ENCODE measurements around the gene TMPRSS11B.
"Not testable (repeated sequence)": the region's sequence is repeated elsewhere in the genome, so short reads cannot be mapped to it uniquely, and the experiment has no call there.

The TMPRSS11B gene, protein sequence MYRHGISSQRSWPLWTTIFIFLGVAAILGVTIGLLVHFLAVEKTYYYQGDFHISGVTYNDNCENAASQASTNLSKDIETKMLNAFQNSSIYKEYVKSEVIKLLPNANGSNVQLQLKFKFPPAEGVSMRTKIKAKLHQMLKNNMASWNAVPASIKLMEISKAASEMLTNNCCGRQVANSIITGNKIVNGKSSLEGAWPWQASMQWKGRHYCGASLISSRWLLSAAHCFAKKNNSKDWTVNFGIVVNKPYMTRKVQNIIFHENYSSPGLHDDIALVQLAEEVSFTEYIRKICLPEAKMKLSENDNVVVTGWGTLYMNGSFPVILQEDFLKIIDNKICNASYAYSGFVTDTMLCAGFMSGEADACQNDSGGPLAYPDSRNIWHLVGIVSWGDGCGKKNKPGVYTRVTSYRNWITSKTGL

DNA sequence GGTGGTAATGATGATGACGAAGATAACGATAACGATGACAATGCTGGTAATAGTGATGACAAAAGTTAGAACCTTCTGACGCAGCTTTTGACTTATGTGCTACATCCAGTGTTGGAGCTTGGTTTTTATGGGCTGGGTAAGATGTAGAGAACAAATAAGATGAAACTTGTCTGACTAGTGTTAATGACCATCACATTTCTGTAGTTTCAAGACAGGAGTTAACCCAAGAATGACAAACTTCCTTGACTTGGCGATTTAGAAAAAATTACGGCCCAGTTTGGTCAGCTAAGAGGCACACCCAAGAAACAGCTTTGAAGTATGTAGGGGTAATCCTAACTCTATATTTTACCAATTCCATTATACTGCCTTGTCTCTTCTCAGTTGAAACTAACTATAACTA, at the start of gene TMPRSS11B:
TSS of gene TMPRSS11B (minus strand) at position 101 of the 400 bp plus-strand sequence. CDS start 136 bp downstream, outside the sequence.
- DNase-seq = no peak

DNA sequence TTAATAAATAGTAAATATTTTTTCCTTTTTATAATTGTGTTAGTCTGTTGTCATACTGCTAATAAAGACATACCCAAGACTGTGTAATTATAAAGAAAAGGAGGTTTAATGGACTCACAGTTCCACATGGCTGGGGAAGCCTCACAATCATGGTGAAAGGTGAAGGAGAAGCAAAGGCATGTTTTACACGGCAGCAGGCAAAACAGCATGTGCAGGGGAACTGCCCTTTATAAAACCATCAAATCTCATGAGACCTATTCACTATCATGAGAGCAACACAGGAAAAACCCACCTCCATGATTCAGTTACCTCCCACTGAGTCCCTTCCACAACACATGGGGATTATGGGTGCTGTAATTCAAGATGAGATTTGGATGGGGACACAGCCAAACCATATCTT, 45.8 kb upstream of the TMPRSS11B start:
- no peak for DNase-seq

DNA sequence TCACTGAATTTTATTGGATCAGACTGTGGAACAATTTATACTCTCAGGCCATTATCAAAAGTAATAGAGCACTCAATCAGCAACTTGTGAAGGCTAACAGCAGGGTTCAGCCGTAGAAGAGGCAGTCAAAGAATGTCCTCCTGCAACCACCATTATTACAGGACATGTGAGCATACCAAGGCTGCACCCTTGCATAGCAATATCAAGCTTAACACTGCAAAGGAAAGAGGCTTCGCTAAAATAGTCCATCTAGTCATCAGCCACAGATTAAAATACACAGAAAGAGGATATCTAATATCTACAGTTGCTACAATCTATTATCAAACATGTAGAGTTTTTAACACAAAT, 42.9 kb upstream of the TMPRSS11B start:
- DNase-seq = no peak

DNA sequence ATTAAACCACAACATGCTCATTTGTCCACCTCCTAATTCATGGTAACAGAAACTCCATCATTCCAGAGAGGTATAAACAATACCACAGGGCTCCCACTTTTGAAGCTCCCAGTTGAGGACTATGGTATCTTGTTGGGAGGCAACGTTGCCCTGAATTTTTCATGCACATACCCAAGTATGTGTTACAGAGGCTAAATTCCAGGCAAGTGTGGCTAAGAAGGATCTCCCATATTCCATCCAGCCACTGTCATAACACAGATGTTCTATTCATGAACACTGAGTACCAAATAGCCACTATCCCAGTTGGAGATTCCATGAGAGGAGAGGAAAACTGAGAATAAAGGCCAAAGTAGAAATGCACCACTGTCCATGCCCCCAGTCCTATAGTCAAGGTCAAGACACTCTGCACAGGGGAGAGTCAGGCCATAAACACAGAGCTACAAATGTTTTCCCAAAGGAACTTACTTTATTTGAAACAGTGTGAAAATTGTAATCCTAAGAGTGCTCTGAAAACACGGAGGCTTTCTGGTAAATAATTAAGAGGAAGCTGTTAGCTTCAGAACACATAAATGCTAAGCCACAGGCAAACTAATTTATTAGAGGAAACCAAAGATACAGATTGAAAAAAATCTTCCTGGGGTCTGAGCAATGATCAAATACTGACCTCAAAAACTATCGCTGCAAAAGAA, 42.4 kb upstream of the TMPRSS11B start:
- no peak for DNase-seq

DNA sequence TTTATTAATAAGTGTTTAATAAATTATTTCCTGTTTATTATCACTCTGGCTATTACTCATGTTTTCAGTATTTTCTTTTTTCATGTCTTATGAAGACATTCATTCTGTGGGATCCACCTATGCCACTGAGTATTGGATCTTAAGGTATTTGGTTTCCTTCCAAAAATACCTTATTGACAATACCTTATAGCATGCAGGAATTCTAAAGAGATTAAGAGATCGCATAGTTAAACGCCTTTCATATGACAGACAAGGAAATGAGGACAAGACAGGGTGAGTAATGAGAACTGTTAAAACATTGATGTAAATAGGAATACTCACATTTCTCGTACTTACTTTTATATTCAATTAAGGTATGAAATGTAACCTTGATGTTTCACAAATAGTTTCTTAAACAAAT, 38.2 kb upstream of the TMPRSS11B start:
- no peak for DNase-seq

DNA sequence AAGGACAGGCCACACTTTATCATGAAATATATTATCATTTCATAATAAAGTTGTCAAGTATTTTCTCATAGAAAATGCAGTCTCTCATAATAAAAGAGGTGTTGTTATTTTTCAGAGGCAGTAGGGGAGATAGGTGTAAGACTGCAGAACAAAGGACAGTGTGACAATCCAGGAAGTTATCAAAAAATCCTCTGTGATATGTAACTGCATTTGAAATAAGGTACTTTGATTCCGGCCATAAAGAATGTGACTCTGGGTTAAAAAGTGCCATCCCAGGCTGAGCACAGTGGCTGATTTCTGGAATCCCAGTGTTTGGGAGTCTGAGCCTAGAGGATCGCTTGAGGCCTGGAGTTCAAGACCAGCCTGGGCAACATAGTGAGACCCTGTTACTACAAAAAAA, 37.6 kb upstream of the TMPRSS11B start:
- DNase-seq = no peak

DNA sequence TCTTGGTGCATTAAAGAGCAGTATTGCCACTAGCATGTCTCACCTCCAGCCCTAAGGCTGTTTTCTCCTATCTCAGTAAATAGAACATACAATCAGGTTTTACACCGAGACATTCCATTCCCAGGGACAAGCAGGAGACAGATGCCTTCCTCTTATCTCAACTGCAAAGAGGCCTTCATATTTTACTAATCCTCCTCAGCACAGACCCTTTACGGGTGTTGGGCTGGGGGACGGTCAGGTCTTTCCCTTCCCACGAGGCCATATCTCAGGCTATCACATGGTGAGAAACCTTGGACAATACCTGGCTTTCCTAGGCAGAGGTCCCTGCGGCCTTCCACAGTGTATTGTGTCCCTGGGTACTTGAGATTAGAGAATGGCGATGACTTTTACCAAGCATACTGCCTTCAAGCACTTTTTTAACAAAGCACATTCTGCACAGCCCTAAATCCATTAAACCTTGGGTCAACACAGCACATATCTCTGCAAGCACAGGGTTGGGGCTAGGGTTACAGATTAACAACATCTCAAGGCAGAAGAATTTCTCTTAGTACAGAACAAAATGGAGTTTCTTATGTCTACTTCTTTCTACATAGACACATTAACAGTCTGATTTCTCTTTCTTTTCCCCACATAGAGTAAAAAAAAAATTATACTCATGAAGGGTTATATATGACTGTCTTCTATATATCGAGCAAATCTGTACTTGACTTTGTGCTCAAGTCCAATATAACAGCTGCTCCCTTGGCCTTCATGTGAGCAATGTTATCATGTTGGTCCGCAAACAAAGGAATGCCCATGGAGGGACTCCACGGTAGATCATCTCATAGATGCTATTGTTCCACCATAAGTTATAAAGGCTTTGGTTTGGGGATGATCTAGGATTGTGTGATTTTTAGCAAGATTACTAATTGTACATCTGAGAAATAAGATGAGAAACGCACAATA, 36.6 kb upstream of the TMPRSS11B start:
- DNase-seq = not testable (repeated sequence)

DNA sequence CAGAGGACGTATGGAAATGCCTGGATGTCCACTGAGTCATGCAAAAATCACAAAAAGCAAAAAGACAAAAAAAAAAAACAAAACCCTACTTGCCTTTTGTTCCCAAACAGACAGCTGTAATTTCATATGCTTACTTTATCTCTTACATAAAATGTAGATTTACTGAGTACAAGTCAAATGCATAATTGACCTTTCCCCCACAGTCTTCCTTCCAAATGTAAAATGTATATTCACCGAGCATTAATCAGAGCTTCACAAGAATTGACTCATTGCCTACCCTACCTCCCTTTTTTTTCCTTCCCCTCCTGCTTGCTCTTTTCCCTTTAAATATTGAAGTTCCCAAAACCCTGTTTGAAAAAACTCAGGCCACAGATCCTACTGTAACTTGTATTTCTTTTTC, 32.5 kb upstream of the TMPRSS11B start:
- DNase-seq = no peak

DNA sequence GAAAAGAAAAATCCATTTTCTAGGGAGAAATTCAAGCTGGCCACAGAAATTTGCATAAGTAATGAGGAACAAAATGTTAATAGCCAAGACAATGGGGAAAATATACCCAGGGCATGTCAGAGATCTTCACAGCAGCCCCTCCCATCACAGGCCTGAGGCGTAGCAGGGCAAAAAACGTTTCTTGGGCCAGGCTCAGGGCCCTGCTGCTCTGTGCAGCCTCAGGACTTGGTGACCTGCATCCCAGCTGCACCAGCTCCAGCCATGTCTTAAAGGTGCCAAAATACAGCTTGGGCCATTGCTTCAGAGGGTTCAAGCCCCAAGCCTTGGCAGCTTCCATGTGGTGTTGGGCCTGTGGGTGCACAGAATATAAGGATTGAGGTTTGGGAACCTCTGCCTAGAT, 32.1 kb upstream of the TMPRSS11B start:
- no peak for DNase-seq

DNA sequence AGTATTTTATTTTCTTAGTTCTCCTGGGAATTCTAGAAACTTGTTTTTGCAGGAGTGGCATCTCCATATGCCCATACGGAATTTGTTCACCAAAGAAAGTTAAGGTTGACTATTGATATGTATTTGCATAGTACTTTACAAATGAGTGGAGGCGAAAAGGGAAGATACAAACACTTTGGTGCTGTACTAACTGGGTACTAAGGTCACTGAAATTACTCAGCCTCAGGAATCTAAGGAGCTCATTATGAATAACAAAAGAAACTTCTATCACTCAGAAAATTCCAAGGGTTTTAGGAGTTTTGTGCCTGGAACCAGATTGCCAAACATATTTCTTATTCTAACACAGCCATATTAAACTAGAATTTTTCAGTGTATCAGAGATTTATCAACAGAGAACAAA, 27.4 kb upstream of the TMPRSS11B start:
- DNase-seq = no peak

DNA sequence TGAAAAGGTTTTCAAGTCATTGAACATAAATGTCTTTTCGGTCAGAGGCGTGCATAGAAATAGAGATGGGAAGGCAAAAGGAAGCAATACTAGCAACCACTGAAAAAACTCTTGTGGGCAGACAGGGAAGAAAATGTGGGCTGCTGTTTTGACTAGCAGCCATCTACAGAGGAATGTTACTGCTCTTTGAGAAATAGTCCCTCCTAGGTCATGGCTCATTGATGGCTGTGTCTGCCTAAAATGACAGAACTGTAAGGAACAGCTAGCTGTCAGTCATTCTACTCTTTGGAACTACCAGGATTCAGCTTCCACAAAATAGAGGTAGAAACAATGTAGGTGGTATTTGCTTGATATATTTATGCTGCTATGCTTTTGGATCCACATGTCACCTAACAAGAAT, 26.9 kb upstream of the TMPRSS11B start:
- no peak for DNase-seq

DNA sequence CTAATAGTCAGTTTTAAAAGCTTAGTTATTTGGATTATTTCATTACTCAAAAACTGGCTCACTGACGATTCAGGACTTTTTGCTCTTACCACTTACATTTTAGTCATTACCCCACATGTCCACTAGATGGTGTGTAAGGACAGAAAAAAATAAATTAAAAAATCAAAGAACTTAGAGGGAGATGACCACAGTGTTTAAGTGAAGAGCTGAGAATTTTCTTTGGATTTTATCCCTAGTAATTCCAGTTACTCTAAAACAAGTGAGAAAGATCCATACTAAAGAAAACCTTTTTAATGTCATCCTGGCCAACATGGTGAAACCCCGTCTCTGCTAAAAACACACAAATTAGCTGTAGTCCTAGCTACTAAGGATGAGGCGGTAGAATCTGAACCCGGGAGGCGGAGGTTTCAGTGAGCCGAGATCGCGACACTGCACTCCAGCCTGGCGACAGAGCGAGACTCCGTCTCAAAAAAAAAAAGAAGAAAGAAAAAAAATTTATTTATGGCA, 26.4 kb upstream of the TMPRSS11B start:
- peak in 1 of 2 donors; percentile 74 for DNase-seq

DNA sequence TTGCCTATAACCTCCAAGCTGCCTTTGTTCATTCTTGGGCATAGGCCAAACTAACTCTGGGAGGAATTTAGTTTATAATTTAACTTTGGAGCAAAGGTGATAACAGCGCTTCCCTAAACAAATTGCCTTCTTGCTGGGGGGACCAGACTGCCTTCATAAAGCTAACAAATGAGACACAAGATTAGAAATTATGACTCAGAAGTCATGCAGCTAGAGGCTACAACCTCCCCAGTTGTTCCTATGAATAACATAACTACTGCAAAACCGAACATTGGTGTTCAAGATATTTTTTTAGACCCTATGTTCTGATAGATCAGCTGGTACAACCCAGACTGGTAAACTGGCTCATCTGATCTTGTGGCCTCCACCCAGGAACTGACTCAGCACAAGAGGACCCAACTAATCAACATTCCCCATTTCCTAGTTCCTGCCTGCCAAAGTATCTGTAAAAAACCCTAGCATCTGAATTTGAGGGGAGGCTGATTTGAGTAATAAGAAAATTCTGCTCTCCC, 22.0 kb upstream of the TMPRSS11B start:
- no peak for DNase-seq

DNA sequence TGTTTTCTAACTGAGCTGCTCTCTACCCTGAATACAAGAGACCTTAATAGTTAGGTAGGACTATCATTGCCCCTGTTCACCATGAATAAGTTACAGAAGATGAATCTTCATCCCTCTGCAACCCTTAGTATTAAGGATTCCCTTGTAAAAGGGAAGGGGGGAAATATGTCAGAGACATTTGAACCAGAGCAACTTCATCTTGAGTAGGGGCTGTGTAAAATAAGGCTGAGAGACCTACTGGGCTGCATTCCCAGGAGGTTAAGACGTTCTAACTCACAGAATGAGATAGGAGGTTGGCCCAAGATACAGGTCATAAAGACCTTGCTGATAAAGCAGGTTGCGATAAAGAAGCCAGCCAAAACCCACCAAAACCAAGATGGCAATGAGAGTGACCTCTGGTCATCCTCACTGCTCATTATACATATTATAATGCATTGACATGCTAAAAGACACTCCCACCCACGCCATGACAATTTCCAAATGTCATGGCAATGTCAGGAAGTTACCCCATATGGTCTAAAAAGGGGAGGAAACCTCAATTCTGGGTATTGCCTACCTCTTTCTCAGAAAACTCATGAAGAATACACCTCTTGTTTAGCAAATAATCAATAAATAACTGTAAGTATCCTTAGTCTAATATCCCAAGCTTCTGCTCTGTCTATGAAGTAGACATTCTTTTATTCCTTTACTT, 19.5 kb upstream of the TMPRSS11B start:
- DNase-seq = no peak

DNA sequence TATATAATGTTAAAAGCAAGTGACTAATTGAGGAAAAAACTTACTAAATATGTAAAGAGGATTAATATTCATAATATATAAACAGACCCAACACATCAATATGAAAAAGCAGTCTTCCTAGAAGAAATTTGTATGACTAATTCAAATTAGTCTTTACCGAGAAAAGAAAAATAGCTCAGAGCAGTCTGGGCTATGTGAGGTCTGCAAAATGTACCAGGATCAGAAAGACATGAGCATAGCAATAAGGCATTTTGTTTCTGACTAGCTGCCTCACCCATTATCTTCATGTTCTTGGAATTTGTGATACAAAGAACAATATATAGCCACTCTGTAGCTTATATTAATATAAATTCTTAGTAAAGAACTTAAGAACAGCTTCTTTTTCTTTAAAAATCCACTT, 13.7 kb upstream of the TMPRSS11B start:
- no peak for DNase-seq

DNA sequence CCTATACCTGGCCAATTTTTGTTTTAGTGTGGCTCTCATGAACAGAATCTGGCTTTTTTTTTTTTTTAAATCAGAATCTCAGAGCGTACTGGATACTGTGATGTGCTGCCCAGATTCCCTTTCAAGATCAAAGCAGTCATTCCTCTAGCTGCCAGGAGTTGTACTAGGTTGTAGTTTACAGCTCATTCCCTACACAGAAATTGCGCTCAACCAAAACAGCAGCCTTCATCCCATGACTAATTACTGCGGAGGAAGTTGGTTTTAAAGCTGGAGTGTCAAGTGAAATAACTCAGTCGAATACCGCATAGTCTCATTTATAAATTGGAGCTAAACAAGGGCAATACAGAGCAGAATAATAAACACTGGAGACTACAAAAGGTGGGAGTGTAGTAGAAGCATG, 12.2 kb upstream of the TMPRSS11B start:
- no peak for DNase-seq

DNA sequence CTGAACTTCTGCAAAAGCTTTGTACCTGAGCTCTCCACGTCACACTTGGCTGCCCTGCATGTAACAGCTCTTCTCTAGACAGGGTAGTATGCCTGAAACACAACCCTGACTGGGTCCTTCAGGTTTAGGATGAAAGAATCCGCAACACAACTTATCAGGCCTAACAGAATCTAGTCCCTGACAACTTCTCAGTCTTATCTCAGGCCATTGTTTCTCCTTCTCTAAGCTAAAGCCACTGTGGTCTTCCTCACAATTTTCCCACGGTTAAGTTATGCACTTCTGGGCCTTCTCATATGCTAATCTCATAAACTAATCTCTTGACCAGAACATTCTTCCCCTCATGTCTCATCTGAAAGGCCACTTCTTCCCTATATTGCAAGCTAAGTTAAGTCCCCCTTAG, 10.8 kb upstream of the TMPRSS11B start:
- no peak for DNase-seq

DNA sequence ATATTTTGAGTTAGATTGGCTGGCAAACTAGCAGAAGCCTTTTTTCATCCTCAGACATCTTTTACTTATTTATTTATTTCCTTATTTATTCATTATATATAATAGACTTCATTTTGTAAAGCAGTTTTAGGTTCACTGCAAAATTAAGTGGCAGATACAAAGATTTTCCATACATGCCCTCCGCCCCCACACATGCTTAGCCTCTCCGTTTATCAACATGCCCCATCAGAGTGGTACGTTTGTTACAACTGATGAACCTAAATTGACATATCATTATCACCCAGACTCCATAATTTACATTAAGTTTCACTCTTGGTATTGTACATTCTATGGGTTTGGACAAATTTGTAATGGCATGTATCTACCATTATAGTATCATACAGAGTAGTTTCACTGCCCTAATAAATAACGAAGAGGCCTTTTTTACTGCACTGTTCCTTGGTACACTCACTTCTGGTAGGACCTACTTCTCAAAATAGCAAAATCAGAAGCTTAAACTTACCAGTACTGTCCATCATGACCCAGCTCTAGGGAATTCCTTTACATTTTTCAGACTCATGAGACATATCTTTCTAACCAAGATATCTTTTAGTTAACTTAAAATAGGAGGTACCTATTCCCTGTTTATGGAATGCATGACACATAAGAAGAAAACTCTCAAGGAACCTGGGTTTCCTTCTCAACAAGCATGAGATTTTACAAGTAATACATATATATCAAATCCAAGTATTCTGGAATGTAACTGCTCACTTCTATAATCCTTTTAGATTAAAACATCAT, 4.8 kb upstream of the TMPRSS11B start:
- no peak for DNase-seq

DNA sequence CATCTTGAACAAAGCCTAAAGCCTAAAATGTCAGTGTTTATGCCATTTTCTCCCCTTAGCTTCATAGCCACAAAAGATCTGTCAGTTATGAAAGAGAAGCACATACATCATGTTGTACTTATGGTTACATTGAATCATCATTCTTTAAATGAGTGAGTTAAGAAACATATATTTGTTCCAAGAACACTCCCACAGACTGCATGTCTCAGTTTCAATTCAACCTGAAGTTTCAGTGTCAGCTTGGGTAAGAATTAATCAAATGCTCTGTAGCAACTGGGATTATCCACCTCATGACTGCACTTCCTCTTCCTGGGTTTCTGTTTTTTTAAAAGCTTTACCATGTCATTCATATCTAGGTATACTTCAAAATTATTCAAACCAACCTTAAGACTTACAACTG, 3.9 kb upstream of the TMPRSS11B start:
- no peak for DNase-seq

DNA sequence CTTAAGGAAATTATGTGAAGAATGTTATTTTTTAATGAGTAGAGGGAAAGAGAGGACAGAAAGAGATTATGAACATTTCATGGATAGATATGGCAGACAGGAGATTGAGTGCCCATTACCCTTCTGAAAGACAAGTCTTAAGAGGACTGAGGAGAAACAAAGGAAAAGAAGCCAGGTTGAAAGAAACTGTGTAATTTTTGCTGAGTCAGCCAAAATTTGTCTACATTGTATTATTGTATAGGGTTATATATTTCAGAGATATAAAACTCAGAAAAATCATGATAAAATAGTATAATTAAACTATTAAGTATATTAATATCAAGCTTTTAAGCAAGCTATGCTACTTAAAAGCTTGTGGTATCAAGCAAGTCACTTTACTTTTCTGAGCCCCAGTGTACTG, 4.9 kb downstream of the TMPRSS11B start:
- DNase-seq = no peak

DNA sequence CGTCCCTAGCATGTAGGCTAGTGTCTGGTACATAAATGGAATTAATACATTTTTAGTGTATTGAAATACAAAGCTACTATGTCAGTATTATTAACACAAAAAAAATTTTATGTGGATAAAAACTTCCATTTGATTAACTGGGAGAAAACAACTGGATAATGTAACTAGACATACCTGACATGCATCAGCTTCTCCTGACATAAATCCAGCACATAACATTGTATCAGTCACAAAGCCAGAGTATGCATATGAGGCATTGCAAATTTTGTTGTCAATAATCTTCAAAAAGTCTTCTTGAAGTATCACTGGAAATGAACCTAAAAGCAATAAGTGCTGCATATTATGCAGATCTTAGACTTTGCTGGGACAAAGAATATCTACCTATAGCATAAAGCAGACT, 16.9 kb downstream of the TMPRSS11B start:
- no peak for DNase-seq
